Measurements from ENCODE around the gene GPA33. TPM values are rescaled to one million over a fixed set of nuclear protein-coding genes. Genes with fewer than 3 reads are reported as not detected.
A peak's percentile ranks its signal among the peaks of the same experiment; 100 is the strongest.

GPA33 gene
- total RNA-seq, 3 donors from 2014 or later (not counting 1 experiment from before 2014, with no cell fraction given): 2.9 to 4.6 (median 4.5) TPM

DNA sequence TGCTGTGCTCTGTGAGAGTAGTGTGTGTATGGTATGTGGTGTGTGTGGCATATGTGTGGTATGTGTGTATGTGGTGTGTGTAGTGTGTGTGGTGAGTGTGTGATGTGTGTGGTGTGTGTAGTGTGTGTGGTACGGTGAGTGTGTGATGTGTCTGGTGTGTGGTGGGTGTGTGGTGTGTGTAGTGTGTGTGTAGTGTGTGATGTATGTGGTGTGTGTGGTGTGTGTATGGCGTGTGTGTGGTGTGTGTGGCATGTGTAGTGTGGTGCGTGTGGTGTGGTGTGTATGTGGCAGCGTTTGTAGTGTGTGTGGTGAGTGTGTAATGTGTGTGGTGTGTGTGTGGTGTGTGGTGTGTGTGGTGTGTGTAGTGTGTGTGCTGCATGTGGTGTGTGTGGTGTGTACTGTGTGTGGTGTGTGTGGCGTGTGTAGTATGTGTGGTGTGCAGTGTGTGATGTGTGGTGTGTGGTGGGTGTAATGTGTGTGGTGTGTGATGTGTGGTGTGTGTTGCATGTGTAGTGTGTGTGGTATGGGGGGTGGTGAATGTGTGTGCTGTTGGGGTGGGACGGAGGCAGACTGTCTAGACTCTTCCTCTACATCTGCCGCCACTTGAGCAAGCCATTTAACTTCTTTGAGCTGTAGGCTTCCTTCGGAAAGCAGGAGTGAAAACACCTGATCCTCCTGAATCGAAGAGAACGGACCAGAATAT is 33.5 kb downstream of the GPA33 start:
- Mint-ChIP-seq H3K4me1 (peaks cover 7 to 28% of the 10 kb centered on the region in 2 donors), H3K4me3 (no peak overlapping the region), H3K9me3 (no peaks in the 10 kb centered on the region), H3K36me3 (no peaks in the 10 kb centered on the region), H3K27ac (no peak overlapping the region), H3K27me3 (ENCODE audit: low read depth in 2 of 2) (peaks cover 0 to 3% of the 10 kb centered on the region in 2 donors)
- Histone ChIP-seq H3K27me3 (ENCODE audit: control insufficient read depth, insufficient read depth, low read length) (no peaks in the 10 kb centered on the region), H3K27ac (ENCODE audit: low read length) (no peak overlapping the region), H3K4me1 (ENCODE audit: control insufficient read depth, insufficient read depth, low read length) (peaks cover 30% of the 10 kb centered on the region), H3K9me3 (ENCODE audit: control insufficient read depth, insufficient read depth, low read length) (no peaks in the 10 kb centered on the region), H3K4me3 (ENCODE audit: low read length) (no peak overlapping the region), H3K36me3 (ENCODE audit: control insufficient read depth, insufficient read depth, low read length) (no peaks in the 10 kb centered on the region)
- WGBS (ENCODE audit: insufficient coverage): 63% methylated on average over 10 of the region's 10 CpGs
- TF ChIP-seq, protein P1, sequence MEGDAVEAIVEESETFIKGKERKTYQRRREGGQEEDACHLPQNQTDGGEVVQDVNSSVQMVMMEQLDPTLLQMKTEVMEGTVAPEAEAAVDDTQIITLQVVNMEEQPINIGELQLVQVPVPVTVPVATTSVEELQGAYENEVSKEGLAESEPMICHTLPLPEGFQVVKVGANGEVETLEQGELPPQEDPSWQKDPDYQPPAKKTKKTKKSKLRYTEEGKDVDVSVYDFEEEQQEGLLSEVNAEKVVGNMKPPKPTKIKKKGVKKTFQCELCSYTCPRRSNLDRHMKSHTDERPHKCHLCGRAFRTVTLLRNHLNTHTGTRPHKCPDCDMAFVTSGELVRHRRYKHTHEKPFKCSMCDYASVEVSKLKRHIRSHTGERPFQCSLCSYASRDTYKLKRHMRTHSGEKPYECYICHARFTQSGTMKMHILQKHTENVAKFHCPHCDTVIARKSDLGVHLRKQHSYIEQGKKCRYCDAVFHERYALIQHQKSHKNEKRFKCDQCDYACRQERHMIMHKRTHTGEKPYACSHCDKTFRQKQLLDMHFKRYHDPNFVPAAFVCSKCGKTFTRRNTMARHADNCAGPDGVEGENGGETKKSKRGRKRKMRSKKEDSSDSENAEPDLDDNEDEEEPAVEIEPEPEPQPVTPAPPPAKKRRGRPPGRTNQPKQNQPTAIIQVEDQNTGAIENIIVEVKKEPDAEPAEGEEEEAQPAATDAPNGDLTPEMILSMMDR (IDR thresholded peaks at IDR 0.05): no peak
- DNase-seq (no peak), ATAC-seq (no peak)
- intact Hi-C loops (cut with micrococcal nuclease): loop anchor here (5.0 kb wide), 1 partner anchor 1129 kb away; no protein-coding TSS in a partner anchor

GRCh38 chr1:167054946-167055630 is 35.1 kb downstream of the GPA33 start:
- H3K36me3 ChIP-seq (ENCODE audit: control insufficient read depth, insufficient read depth, low read length): no peaks in the 10 kb centered on the region
- no peaks in the 10 kb centered on the region for H3K9me3 ChIP-seq (ENCODE audit: control insufficient read depth, insufficient read depth, low read length)
- WGBS (ENCODE audit: insufficient coverage): 72% methylated on average over 14 of the region's 14 CpGs
- no peak overlapping the region for H3K27ac Mint-ChIP-seq
- H3K27ac ChIP-seq (ENCODE audit: low read length): no peak overlapping the region
- DNase-seq (no peak), ATAC-seq (peak; percentile 25 to 43 (median 40))
- H3K4me1 ChIP-seq (ENCODE audit: control insufficient read depth, insufficient read depth, low read length): peaks cover 30% of the 10 kb centered on the region
- no peaks in the 10 kb centered on the region for H3K27me3 Mint-ChIP-seq (ENCODE audit: low read depth in 2 of 2)
- no peaks in the 10 kb centered on the region for H3K9me3 Mint-ChIP-seq
- H3K4me3 ChIP-seq (ENCODE audit: low read length): no peak overlapping the region
- H3K27me3 ChIP-seq (ENCODE audit: control insufficient read depth, insufficient read depth, low read length): no peaks in the 10 kb centered on the region
- intact Hi-C loops (cut with micrococcal nuclease): loop anchor here (5.0 kb wide), 1 partner anchor 1128 kb away; no protein-coding TSS in a partner anchor
- TF ChIP-seq, protein P1 (IDR thresholded peaks at IDR 0.05): no peak
- H3K4me3 Mint-ChIP-seq: no peak overlapping the region
- H3K4me1 Mint-ChIP-seq: peaks cover 7 to 28% of the 10 kb centered on the region in 2 donors
- no peaks in the 10 kb centered on the region for H3K36me3 Mint-ChIP-seq

DNA sequence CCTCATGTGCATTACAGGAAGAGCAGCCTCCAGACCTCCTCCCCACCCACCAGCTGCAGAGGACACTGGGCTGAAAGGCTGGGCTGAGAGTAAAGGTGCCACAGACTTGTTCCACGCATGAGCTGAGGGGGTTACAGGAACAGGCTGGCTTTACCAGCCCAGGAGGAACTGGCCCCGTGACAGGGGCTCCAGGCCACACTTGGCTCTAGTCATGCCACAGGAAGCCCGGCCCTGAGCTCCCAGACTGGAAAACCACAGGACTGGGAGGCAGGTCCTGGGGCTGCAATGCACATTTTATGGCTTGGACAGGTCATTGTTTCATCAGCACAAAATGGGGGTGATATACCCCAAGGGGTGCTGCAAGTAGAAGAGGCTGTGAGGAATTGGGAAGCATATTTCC is 35.6 kb downstream of the GPA33 start:
- intact Hi-C loops (cut with micrococcal nuclease): no loop called here
- no peaks in the 10 kb centered on the region for H3K27me3 ChIP-seq (ENCODE audit: control insufficient read depth, insufficient read depth, low read length)
- TF ChIP-seq, protein P1 (IDR thresholded peaks at IDR 0.05): no peak
- Mint-ChIP-seq H3K36me3 (no peaks in the 10 kb centered on the region), H3K4me1 (peaks cover 7 to 28% of the 10 kb centered on the region in 2 donors), H3K27me3 (ENCODE audit: low read depth in 2 of 2) (no peaks in the 10 kb centered on the region), H3K27ac (no peak overlapping the region), H3K9me3 (no peaks in the 10 kb centered on the region), H3K4me3 (no peak overlapping the region)
- no peak for ATAC-seq
- peaks cover 30% of the 10 kb centered on the region for H3K4me1 ChIP-seq (ENCODE audit: control insufficient read depth, insufficient read depth, low read length)
- H3K36me3 ChIP-seq (ENCODE audit: control insufficient read depth, insufficient read depth, low read length): no peaks in the 10 kb centered on the region
- 53% methylated on average over 3 of the region's 3 CpGs for WGBS (ENCODE audit: insufficient coverage)
- no peak for DNase-seq
- no peaks in the 10 kb centered on the region for H3K9me3 ChIP-seq (ENCODE audit: control insufficient read depth, insufficient read depth, low read length)
- H3K27ac ChIP-seq (ENCODE audit: low read length): no peak overlapping the region
- H3K4me3 ChIP-seq (ENCODE audit: low read length): no peak overlapping the region
